Stimulated activated CD8-positive, alpha-beta memory T cell treated with anti-CD3 and anti-CD28 coated beads, Interleukin-7, amount 100 ng/mL, for 24 hours (primary cell): ENCODE measurements around the gene WDR33.

Experiments used
- DNase-seq: peaks from one replicate; pipeline ENCODE4 v3.0.0-alpha.2; 2020; ENCODE audit warnings: low read depth

The WDR33 gene

GRCh38 chr2:127672341-127673224 lies 138.4 kb downstream of the WDR33 start:
- DNase-seq, result no peak

GRCh38 chr2:127671557-127672302 lies 139.2 kb downstream of the WDR33 start:
- no peak for DNase-seq

GRCh38 chr2:127670957-127671290 lies 140.0 kb downstream of the WDR33 start:
- no peak for DNase-seq

DNA sequence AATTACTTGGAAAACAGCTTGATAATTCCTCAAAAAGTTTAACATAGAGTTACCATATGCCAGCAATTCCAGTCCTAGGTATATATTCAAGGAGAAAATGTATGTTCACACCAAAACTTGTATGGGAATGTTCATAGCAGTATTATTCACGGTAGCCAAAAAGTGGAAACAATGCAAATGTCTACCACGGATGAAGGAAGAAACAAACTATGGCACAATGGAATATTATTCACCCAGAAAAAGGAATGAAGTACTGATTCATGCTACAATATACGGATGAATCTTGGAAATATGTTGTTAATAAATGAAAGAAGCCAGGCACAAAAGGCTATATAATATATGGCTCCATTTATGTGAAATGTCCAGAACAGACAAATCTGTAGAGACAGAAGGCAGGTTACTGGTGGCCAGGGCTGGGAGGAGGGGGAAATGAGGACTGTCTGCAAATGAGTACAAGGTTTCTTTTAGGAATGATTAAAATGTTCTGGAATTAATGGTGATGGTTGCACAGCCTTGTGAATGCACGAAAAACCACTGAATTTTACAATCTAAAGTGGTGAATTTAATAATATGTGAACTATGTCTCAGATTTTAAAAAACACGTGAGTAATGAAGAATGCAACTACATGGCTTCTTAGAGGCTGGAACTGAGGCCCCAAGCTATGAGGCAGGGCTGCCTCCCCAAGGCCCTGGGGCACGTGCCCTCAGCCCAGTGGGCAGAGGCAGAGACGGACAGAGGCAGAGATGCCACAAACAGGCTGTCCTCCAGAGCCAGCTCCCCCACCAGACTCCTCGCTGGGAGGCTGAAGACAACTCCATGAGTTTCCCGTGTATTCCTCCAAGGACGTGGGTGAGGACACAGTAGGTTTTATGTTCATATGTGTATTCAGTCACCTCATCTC lies 140.7 kb downstream of the WDR33 start:
- DNase-seq, result no peak

DNA sequence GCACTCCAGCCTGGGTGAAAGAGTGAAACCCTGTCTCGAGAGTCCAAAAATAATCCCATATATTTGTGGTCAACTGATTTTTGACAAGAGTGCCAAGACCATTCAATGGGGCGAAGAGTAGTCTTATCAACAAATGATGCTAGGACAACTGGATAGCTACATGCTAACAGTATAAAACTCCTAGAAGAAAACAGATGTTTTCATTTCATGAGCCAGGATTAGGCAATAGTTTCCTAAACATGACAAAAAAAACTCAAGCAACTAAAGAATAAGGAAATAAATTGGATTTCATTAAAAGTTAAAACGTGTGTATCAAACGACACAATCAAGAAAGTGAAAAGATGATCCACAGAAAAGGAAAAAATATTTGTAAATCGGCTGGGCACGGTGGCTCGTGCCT lies 141.9 kb downstream of the WDR33 start:
- no peak for DNase-seq

- no peak for DNase-seq
Observed at GRCh38 chr2:127665267-127665893, 145.6 kb downstream of the WDR33 start.

DNA sequence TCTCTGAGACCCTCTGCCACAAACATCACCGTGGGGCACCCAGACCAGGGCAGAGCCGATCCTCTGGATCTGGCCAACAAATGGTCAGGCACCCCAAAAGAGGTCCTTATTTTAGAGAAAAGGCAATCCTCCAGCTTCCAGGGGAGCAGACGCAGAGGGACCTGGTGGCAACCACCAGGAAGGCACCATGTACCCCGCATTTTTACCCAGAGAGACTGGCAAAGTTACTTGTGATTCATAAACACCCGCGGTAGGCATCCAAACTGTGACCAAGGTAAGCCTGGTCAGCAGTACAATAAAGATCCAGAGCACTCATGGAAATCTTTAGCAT lies 146.1 kb downstream of the WDR33 start:
- DNase-seq, result no peak

- no peak for DNase-seq
Observed at GRCh38 chr2:127664065-127664894, 146.7 kb downstream of the WDR33 start.

DNA sequence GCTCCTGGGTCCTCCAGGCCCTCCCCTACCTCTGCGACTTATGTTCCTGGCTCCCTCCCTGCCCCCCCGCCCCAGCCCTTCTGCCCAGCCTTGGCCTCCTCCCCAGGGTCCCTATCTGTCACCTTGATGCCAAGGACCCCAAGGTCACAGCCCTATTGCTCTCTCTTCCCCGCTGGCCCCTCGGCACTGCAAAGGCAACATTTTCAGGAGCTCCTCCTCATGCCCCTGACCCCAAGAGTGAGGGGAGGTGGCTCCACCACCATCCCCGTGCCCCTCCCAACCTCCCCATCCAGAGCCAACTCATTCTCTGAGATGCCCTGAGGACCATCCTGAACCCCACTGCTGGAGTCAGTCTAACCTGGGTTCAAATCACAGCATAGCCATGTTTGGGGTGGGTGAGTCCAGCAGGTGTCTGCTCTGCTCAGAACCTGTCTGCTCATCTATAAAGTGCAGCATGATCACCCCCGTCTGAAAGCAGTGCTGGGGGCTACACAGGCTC lies 147.4 kb downstream of the WDR33 start:
- no peak for DNase-seq

DNA sequence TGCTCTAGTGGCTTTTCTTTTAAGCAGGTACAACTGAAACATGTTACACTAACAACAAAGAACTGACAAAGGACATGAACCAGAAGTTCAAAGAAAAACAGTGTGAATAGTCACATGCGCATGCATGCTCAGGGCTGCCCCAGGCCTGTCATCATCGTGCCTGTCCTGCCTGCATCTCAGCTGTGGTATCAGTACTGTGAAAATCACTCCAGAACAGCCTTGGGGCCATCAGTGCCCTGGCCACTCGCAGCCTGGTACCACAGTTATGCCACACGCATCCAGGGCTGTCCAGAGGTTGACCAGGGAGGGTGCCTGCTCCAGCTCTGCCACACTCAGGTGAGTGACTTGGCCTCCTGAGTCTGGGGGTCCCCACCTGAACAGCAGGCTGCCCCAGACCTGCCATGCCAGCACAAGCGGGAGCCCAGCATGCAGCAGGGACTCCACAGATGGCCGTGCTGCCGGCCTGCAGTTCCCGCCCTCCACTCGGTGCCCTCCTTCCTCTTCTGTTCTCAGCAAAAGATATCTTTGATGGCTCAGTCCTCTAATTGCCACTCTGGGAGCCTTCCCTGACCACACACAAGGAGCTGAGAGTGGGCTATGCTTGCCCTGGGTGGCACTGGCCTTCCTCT lies 147.9 kb downstream of the WDR33 start:
- no peak for DNase-seq

- no peak for DNase-seq
Observed at GRCh38 chr2:127661949-127662510, 148.9 kb downstream of the WDR33 start.

DNA sequence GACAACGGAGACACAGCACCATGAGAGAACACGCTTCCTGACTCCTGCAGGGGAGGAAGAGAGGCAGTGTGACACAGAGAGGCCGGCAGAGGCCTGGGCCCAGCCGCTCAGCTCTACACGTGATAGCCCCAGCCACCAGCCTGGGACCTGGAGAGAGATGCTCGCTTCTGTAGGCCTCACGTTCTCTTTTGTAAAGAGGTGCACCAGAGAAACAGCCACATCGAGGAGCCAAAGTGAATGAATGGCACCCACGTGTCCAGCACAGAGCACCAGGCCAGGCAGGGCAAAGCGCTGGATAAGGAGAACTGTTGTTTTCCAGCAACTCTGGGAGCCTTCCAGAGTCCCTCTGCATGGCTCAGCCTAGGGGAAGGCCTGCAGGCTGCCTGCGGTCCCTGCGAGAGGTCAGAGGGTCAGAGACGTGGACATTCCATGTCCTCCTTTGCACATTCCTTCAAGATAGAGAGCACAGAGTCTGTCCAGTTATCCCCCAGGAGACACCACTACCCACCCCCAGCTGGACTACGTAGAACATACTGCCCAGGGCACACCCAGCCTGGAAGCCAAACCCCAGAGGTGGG lies 149.8 kb downstream of the WDR33 start:
- no peak for DNase-seq

- DNase-seq, result no peak
Observed at GRCh38 chr2:127660291-127660578, 150.7 kb downstream of the WDR33 start.

DNA sequence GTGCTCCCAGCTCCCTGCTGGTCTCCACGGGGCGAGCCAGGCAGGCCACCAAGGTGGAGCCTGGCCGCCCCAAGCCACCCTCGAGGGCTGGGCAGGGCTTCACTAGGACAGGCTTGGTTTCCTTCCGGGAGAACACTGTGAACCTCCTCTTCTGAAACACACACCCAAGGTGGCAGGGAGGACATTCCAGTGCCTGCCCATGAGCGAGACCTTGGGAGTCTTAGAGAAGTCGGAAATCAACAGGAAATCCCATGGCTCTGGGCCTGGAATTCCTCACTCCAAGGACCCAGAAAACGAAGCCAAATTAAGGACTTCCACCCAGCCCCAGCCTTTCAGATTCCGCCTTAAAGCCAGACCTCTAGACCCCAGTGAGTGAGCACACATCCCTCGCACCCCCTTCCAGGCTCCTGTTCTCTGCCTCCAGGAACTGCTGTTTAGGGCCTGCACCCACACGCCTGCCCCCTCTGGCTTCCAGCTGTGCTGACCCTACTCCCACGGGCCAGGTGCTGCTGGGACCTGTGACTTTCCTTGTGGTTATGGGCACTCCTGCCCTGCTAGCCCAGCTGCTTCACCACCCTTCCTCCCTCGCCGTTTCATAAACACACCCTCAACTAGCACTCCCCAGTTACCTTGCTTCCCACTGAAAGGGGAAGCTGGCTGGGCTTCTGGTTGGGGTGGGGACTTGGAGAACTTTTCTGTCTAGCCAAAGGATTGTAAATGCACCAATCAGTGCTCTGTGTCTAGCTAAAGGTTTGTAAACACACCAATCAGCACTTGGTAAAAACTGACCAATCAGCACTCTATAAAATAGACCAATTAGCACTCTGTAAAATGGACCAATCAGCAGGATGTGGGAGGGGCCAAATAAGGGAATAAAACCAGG lies 151.3 kb downstream of the WDR33 start:
- no peak for DNase-seq

DNA sequence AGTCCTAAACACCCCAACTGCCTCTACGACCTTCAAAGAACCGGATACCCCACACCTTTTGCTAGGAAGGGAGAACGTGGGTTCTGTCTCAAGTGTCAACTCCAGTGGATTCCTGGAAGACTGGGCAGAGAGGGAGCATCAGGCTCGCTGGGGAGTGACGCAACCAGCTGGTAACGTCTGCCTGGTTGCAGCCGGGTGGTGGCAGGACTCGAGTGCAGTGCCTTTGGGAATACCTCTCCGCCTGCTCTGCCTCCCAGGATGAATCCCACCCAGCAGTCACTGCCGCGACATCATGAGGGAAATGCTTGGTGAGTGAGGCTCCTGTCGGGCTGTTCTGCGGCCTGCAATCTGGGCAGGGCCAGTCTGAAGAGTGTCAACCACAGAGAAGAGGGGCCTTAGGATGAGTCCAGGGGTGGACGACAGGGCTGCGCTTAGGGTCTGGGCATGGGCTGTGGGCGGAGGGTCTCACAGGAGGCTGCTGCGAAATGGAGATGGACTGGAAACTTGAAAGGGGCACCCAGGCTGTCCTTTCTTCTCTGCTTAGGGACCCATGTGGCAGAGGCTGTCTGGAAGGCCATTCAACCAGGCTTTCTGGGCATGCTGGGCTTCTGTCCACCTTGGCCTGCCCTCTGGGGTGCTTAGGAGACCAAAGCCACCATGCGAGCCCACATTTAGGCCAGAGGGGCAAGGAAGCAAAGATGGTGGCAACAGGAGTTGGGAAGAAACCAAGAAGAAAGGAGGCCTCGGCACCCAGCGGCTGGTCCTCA lies 152.1 kb downstream of the WDR33 start:
- no peak for DNase-seq

DNA sequence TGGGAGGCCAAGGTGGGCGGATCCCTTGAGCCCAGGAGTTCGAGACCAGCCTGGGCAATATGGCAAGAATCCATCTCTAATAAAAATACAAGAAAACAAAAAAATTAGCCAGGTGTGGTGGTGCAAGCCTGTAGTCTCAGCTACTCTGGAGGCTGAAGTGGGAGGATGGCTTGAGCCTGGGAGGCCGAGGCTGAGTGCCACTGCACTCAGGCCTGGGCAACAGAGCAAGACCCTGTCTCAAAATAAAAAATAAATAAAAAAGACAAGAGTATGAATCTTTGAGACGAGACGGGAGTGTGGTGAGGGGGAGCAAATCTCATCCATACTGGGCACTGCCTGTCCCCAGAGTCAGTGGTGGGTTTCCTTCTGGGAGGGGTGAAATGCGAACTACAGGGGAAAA lies 152.8 kb downstream of the WDR33 start:
- no peak for DNase-seq

- DNase-seq, result no peak
Observed at GRCh38 chr2:127657232-127657595, 153.8 kb downstream of the WDR33 start.

- no peak for DNase-seq
Observed at GRCh38 chr2:127656569-127657231, 154.3 kb downstream of the WDR33 start.
